Astrocyte of the cerebellum (primary cell): ENCODE results near the gene NOTCH4.
A peak's percentile ranks its signal among the peaks of the same experiment; 100 is the strongest.
"Not testable (repeated sequence)": the region's sequence is repeated elsewhere in the genome, so short reads cannot be mapped to it uniquely, and the experiment has no call there.

Experiments used
- DNase-seq: peaks from one replicate; pipeline ENCODE4 v3.0.0-alpha.2; 2011; ENCODE audit warnings: low read depth
- H3K4me3 ChIP-seq: 2 replicates; pipeline ENCODE4 v1.5.1; 2011; ENCODE audit warnings: mild to moderate bottlenecking, low read depth, low read length, moderate library complexity
- in situ Hi-C: cut with HindIII; loops from 2 replicates; pipeline ENCODE4 v1.10.0; 2017; ENCODE audit warnings: low sequenced_read_pairs
- TF ChIP-seq, protein P1 (sequence below): IDR thresholded peaks from 2 replicates; pipeline ENCODE4 v1.5.1; 2012; ENCODE audit warnings: low read length, low read depth, moderate library complexity, mild to moderate bottlenecking; ENCODE audit errors: missing control alignments

Gene NOTCH4

DNA sequence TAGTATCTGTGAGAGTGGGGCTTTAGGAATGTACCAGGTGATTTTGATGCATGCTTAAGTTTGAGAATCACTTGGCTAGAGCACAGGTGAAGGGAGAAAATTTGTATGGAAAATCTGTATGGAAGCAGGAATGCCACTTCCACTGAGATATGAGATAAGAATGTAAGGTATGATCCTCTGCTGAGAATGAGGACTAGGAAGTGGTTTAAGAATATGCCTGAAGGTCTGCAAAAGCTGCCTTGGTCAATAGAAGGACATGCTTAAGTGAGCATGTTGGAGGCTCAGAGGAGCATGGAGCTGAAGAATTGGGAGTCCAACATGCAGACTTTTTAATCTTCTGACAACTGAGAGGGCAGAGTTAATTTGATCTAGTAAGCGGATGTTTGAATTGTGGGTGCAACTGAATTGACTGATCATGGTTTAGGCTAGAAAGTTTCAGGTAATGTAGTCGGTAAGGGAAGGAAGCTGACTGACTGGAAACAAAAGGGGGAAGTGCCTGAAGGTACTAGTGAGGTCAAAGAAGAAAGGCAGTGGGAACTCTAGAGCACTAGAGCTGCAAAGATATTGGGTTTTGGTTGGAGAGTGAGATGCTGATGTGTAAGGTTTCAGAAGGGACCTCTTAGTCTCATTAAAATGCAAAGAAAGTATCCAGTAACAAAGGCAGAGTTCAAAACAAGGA is 28.6 kb upstream of the NOTCH4 start:
- DNase-seq, result no peak
- H3K4me3 ChIP-seq, result no peak overlapping the region
- TF ChIP-seq, protein P1, sequence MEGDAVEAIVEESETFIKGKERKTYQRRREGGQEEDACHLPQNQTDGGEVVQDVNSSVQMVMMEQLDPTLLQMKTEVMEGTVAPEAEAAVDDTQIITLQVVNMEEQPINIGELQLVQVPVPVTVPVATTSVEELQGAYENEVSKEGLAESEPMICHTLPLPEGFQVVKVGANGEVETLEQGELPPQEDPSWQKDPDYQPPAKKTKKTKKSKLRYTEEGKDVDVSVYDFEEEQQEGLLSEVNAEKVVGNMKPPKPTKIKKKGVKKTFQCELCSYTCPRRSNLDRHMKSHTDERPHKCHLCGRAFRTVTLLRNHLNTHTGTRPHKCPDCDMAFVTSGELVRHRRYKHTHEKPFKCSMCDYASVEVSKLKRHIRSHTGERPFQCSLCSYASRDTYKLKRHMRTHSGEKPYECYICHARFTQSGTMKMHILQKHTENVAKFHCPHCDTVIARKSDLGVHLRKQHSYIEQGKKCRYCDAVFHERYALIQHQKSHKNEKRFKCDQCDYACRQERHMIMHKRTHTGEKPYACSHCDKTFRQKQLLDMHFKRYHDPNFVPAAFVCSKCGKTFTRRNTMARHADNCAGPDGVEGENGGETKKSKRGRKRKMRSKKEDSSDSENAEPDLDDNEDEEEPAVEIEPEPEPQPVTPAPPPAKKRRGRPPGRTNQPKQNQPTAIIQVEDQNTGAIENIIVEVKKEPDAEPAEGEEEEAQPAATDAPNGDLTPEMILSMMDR, result no peak
- in situ Hi-C loops, result no loop called here

DNA sequence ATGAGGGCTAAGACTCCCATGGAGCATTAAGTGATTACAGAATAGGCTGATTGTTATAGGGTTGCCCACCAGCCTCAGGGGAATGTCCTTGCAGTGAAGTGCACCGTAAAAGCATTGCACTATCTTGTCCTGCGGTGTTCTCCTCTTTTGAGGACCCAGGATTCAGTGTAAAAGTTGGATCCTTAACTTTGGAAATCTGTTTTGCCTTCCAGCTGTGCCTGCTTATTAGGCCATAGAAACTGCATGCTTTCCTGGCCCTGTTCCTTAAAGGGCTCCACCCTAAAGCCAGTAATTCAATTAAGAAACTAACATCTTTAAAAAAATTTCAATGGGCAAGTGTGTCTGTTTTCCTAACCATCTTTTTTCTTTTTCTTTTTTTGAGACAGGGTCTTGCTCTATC is 25.4 kb upstream of the NOTCH4 start:
- H3K4me3 ChIP-seq, result no peak overlapping the region
- TF ChIP-seq, protein P1, result no peak
- in situ Hi-C loops, result no loop called here
- DNase-seq, result no peak

DNA sequence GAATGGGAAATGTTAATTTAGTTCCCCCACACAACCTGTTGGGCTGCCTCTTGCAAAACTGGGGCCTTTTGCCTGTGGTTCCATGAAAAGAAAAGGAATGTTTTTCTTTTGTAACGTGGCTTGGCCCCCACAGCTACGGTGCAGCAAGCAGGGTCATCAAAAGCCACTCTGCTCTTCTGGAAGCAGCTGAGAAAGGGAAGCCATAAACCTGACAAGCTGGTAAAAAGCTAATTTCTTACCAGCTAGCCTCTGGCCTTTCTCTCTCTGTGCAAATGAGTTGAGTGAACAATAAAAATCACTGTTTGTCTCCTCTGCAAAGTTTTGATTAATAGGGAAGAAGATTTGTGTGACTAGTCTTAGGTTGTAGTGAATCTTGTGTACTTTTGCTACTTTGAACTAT is 23.5 kb upstream of the NOTCH4 start:
- TF ChIP-seq, protein P1, result no peak
- no peak overlapping the region for H3K4me3 ChIP-seq
- DNase-seq, result no peak
- in situ Hi-C loops, result no loop called here

DNA sequence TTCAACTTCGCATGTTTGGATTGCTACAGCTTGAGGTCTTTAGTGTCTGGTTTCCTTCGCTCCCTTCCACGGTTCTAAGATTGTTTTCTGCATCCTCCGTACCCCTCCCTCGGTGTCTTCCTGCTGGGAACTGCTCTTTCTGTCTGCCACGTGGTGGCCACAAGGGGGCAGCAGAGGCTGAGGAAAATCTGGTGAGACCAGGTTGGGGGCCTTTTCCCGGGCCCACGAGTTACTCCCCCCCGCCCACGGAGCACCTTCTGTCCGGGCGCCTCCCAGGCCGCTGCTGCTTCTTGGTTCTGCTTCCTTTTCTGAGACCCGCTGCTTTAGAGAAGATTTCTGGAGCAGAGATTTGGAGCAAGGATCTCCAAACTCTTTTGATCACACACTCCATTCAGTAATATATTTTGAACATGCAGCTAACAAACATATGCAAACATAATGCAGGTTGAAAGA is 21.1 kb upstream of the NOTCH4 start:
- no peak overlapping the region for H3K4me3 ChIP-seq
- in situ Hi-C loops, result no loop called here
- DNase-seq, result peak; percentile 22
- TF ChIP-seq, protein P1, result peak; percentile 88

DNA sequence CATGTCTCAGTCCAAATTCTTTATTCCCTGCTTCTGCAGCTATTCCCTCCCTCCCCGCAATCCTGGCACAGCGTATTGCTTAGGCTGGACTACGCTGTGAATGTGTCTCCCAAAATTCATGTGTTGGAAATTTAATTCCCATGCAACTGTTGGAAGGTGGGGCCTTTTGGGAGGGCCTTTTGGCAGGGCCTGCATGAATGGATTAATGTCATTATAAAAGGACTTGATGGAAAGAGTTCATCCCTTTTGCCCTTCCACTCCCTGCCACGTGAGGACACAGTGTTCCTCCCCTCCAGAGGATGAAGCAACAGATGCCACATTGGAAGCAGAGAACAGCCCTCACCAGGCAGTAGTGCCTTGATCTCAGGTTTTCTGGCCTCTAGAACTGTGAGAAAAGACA is 20.4 kb upstream of the NOTCH4 start:
- in situ Hi-C loops, result no loop called here
- no peak overlapping the region for H3K4me3 ChIP-seq
- TF ChIP-seq, protein P1, result no peak
- no peak for DNase-seq

DNA sequence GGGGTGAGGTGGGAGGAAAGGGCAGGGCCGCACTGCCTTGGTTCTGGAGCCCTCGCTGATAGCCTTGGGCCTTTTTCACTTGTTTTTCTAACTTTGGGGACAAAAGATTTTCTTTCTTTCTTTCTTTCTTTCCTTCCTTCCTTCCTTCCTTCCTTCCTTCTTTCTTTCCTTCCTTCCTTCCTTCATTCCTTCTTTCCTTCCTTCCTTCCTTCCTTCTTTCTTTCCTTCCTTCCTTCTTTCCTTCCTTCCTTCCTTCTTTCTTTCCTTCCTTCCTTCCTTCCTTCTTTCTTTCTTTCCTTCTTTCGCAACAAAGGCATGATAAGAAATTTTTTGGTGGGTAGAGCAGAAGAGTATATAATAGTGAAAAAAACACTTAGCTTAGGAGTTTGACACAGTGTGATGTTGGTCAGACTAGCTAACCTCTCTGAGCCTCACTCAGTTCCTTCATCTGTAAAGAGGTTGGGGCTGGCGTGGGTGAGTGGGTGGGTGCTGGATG is 18.5 kb upstream of the NOTCH4 start:
- in situ Hi-C loops, result not testable (repeated sequence)

DNA sequence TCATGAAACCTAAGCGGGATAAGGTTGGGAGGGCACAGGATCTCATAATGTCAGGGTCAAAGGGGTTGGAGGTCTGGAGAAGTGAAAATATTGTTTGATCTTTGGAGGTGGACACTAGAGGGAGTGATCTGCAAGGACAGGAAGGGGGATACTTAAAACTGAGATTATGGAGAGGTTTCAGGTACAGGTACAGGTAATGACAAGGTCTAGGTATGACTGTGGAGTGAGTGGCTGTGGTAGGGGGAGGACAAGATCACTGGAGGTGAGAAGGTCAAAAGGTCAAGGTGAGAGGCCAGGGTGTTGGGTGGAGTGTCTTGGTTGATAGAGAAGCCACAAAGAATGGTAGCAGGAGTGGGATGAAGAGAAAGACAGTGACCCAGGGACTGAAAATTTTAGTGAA is 16.8 kb upstream of the NOTCH4 start:
- H3K4me3 ChIP-seq, result no peak overlapping the region
- DNase-seq, result no peak
- in situ Hi-C loops, result no loop called here
- TF ChIP-seq, protein P1, result no peak

More for the DNA sequence above, 18.5 kb upstream of the NOTCH4 start:
- not testable (repeated sequence) for H3K4me3 ChIP-seq, DNase-seq
